Activated naive CD4-positive, alpha-beta T cell treated with Interleukin-2 at 50 U/mL for 16 hours (primary cell): ENCODE results near the gene MRGPRE.
"Not testable (repeated sequence)": the region's sequence is repeated elsewhere in the genome, so short reads cannot be mapped to it uniquely, and the experiment has no call there.

Experiments used
- DNase-seq: peaks from one replicate; pipeline ENCODE4 v3.0.0-alpha.2; 2020

MRGPRE gene, protein sequence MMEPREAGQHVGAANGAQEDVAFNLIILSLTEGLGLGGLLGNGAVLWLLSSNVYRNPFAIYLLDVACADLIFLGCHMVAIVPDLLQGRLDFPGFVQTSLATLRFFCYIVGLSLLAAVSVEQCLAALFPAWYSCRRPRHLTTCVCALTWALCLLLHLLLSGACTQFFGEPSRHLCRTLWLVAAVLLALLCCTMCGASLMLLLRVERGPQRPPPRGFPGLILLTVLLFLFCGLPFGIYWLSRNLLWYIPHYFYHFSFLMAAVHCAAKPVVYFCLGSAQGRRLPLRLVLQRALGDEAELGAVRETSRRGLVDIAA

DNA sequence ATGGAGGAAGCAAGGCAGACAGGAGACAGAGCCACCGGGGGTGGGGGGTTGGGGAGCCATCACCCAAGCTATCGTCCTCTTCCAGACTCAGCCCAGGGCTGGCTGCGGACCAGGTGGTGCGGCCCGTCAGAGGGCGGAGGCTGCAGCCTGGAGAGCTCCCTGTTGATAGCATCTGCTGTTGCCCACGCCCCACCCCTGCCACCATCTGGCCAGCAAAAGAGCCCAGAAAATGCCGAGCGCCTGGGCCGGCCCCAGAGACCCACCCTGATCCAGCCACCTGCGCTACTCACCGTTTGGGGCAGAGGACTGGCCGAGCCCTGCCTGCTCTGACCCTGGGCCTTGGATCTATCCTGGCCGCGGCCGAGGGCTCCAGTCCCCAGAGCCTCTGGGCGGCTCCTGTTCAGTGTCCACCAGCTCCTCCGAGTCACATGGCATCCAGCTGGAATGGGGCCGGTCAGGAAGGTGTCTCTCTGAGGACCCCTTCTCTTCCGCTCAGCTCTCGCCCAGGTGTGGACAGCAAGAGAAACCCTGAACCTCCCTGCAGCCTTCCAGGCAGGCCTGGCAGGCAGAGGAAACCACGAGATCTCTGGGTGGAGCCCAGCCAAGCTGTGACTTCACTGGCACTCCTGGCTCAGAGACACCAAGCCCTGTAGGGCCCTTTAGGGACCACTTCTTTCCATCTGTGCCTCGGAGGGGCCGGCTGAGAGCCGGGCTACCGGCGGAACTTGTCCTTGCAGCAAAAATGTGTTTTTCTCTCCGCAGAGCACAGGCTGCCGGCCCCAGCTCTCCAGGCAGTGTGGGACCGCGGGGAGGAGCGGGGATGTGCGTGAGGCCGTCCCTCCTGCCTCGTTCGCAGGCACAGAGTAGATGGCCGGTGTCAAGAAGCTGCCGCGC lies at the start of gene MRGPRE:
Gene MRGPRE, minus strand, starts transcription at position 567 of the 894 bp plus-strand sequence. CDS start 3,618 bp downstream, outside the sequence.
- no peak for DNase-seq

DNA sequence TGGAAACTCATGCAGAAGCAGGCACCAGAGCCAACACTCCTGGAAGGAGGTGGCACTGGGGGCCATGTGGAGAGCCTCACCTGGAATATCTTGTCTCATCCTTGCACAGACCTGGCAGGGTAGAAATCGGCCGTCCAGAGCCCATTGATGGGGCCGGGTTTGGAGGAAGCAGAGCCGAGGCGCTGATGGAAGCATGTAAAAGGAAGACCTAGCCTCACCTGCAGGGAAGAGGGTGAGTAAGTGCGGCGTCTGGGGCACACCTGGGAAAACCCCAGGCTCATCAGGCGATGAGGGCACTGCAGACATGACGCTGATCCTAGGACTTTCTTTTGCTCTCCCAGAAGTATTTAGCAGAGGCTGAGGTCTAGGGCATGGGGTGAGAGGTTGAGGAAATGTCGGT lies 48.9 kb upstream of the MRGPRE start:
- DNase-seq = not testable (repeated sequence)

DNA sequence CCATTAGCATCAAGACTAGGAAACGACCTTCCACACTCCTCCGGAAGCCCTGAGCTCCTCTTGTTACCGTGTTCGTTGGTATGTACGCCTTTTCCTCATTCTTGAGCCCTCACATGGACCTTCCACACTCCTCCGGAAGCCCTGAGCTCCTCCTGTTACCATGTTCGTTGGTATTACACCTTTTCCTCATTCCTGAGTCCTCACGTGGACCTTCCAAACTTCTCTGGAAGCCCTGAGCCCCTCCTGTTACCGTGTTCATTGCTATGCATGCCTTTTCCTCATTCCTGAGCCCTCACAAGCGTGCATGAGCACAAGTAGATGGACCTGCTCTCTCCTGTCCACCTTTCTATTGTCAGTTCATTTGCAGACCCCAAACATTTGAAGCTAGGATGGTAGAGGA lies 48.4 kb upstream of the MRGPRE start:
- DNase-seq = not testable (repeated sequence)

DNA sequence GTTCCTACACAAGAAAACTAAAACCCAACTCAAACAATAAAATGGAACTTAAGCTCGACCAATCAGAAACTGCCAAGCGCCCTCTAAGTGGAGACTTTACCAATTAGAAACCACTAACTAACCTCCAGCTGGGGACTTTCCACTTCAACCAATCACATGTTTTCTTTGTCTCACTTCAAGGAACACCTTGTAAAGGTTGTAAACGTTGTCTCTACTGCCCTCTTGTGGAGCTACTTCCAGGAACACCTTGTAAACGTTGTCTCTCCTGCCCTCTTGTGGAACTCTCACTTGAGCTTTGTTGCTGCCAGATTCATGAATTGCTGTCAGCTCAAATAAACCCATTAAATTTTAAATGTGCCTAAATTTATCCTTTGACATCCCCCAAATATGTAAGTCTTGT lies 46.7 kb upstream of the MRGPRE start:
- not testable (repeated sequence) for DNase-seq

DNA sequence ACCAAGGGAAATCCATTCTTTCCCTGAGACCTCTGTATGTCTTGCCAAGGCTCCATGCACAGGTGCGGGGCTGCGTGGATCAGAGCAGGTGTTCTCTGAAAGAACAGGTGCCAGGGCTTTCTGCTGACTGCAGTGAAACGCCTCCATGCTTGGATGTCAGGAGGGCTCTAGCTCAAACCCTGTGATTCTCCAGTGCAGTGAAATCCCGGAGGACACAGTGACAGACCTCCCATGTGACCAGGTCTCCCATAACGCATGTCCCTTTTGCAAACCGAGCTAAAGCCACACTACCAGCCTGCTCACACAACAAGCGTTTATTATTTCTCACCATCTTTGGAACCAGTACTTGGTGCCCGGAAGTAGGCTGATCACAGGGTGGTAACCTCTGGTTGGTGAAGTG lies 41.4 kb upstream of the MRGPRE start:
- not testable (repeated sequence) for DNase-seq

DNA sequence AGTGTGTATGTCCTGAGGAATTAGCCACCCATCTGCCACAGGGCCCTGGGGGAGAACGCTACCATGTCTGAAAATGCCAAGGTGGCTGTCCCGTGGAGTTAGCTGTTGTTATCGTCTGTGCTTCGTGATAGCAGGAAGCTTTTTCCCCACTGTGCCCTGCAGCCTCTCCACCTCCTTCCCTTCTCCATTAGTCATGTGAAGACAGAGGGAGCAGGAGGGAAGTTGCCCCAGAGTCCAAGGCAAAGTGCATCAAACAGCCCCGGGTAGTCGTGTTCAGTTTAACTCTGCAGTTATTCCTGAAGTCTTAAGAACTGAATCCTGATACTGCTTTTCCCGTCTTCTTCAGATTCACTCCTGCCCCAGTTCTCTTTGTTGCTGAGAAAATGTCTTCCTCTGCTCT lies 30.3 kb upstream of the MRGPRE start:
- DNase-seq = not testable (repeated sequence)

DNA sequence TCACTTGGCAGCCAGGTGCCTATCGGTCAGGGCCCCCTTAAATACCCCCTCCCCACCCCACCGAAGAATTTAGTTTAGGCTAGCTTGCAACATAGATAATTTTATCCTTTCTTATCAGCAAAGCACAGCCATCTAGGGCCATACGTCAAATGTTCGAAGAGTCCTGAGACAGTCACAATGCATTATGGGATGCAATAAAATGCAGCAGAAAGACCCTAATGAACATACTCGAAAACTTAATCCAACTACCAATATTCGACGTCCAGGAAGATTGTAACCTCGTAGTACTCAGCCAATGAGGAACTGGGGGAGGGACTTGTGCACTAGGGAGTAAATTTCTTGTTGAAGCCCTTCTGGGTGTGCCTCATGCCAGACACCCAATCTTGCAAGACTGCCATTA lies 29.6 kb upstream of the MRGPRE start:
- DNase-seq = not testable (repeated sequence)

DNA sequence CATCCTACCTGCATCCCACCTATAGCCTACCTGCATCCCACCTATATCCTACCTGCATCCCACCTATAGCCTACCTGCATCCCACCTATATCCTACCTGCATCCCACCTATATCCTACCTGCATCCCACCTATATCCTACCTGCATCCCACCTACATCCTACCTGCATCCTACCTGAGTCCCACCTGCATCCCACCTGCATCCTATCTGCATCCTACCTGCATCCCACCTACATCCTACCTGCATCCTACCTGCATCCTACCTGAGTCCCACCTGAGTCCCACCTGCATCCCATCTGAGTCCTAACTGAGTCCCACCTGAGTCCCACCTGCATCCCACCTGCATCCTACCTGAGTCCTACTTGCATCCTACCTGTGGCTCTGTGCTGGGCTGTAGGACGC lies 25.3 kb upstream of the MRGPRE start:
- not testable (repeated sequence) for DNase-seq

DNA sequence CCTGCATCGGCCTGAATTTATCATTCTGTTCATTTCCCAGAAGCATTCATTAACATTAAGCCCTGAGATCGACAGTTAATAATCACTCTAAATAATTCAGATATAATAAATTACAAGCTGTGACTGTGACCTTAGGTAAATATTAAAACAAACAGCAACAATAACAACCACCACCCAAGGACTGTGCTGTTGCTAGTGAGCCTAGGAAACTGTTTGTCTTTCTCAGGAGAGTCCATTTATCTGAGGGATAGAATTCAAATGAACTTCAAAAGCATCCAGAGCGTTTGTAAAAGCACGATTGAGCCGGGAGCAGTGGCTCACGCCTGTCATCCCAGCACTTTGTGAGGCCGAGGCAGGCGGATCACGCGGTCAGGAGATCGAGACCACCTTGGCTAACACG lies 23.0 kb upstream of the MRGPRE start:
- not testable (repeated sequence) for DNase-seq

DNA sequence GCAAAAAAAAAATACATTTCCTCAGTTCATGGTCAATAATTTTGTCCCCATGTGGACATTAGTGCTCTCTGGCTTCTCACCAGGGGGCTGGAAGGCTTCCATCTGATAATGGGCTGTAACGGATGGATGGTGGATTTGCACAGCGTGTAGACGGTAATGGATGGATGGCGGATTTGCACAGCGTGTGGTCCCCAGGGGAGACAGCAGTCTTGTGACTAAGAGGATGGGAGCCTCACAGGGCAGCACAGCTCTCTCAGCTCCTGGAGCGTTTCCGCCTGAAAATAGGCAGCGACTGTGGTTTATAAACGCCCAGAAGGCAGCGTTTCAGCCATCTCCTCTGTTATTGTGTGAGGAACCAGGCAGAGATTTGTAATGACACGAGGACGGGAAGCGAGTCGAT lies 22.6 kb upstream of the MRGPRE start:
- DNase-seq = not testable (repeated sequence)

DNA sequence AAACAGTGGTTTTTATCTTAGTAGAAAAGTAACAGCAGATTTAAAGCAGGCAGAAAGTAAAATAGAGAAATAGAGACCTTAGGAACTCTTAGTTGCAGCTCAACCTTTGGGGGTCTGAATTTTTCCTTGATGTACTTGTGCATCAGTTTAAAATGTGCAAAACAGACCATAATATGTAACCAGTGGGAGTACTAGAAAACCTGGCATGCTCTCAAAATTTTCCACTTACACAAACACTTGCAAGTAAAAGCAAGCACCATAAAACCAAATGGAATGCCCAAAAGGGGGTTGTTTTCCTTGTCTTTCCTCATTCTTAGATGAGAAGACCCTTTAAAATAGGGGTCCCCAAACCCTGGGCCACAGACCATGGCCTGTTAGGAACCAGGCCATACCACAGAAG lies 12.9 kb upstream of the MRGPRE start:
- DNase-seq = no peak

DNA sequence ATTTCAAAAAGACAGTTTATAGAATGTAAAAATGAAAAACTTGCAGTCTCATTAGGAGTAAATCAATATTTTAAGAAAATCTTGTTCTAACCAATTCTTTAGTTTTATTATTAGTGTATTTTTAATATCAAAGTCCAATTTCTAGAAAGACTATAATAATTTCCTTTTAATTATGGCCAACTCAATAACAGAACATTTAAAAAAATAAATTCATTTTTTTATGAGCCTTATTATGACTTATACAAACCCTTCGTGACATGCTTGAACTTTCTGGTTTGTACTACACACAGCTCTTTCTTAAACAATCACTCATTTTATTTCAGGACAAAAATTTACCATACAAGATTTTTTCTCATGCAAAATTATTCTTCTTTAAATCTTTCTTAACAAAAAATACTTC lies 11.7 kb upstream of the MRGPRE start:
- no peak for DNase-seq

DNA sequence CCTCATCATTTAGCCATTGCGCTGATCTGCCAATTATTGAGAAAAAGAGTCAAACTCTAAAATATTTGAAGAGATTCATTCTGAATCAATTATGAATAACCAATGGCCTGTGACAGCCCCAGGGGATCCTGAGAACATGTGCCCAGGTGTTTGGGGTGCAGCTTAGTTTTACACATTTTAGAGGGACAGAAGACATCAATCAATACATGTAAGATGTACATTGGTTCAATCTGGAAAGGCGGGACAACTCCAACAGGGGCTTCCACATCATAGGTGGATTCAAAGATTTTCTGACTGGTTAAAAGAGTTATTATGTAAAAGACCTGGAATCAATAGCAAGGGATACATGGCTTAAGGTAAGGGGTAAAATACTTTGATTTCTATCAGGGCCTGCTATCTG lies 4.9 kb upstream of the MRGPRE start:
- DNase-seq = no peak

DNA sequence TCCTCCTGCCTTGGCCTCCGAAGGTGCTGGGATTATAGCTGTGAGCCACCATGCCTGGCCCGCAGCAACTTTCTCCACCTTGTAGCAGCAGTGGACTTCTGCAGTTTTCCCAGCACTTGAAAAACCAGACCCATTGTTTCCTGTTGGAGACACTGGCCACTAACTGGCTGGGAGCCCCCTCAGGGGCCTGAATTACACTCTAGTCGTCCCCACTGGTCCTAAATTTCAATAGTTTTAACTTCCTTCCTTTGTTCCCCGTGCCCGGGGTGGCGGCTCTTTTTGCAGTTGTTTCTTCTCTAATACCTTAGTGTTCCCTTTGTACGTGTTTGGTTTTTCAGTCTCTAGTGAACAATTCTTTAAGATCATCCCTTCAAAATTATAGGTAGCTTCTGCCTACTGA lies 2.6 kb upstream of the MRGPRE start:
- DNase-seq = no peak

DNA sequence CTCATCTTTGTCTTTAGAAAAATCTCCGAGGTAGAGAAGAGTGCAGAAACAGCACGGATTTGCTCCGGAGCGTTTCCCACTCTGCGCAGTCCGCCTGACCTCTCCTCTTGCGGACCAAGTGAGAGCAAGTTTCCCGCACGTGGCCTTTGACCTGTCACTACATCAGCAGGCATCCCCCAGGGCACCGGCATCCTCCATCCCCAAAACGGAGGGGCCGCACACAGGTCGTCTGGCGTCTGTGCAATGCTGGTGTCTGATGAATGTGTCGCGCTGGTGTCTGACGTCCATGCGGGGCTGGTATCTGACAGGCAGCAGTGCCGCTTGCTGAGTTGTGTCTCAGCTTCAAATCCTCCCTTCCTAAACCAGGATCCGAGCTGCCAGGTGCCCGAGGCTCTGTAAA lies 739 bp upstream of the MRGPRE start:
- no peak for DNase-seq

DNA sequence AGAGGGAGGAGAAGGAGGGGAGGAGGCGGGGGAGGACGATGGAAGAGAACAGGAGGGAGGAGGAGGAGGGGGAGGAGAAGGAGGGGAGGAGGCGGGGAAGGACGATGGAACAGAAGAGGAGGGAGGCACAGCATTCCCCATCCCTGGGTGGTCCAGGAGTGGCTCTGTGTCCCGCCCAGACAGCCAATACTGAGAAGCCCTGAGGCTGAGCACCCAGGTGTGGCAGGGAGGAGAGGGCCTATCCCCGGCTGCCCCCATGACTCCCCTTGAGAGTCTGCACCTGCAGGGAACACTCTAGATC lies 717 bp downstream of the MRGPRE start:
- no peak for DNase-seq

DNA sequence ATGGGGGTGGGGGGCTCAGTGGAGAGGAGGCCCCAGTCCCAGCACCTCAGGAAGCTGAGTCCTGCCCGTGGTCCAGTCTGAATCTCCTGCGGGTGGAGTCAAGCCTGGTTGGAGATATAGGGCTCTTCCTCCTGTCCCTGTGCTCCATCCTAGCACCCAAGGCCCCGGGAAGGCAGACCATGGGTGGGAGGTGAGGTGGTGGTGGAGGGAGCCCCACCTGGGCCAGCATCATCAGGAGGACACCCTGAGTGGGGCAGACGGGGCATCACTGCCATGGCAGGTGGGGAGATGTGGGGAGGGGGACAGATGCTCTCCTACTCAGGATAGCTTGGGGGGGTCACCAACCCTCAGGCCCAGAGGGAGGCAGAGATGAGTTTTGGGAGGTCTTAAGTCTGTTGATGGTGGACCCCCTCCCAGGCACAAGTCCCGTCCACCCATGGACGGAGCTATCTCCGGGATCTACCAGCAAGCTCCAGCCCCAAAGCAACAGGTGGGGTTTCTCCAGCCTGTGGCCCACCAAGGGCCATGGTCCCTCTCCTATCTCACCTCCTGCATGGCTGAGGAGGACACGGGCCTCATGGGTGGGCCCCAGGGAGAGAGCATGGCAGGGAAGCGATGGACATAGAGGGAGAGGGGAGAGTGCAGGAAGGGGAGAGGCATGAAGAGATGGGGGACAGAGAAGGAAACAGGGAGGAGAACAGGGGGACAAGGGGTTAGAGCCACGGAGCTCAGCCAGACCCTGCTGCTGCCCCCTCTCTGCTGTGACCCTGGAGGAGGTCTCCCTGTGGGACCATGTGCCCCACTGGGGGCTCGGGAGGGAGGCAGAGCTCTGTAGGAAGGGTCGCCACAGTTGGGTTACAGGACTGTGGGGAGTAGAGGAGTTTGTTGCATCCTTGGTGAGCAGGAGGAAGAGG lies 1.3 kb downstream of the MRGPRE start:
- DNase-seq = no peak

DNA sequence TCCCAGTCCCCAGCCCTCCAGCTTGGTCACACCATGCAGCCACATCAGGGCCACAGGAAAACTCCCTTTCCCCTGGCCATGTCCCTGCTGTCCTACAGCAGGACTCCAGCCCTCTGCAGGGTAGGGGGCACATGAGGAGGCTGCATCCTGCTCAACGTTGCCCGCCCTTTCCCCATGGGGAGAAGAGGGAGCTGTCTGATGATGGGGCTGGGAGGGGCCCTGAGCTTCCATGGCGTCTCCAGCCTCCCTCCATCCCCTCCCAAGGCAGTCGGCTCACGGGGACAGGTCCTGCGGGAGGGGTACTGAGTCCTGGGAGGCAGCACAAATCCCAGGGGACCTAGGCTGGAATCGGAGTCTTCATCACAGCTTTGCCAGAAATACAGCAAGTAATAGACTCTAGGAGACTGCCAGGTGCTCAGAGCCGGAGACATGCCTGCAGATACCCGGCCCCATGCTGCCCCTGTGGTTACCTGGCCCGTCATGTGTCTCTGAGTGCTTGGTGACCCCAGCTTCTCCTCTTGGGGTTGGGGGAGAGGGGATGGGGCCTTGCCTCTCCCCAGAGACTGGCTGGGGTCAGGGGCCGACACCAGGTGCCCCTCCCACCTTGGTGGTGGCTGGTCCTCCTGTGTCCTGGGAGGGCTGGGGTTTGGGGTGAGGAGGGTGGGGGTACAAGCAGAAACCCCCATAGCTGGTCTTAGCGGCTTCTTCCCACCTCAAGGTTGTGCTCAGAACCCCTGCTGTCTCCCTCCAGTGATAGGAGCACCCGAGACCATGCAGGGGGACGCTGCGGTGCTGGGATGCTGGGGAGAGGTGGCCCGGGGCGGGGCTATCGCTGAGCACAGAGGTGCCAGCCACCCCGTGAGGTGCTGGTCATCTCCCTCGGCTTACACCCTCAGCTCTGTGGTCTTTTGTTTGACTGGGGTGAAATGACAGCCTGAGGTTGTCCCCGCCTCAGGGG lies 2.3 kb downstream of the MRGPRE start:
- DNase-seq = no peak

DNA sequence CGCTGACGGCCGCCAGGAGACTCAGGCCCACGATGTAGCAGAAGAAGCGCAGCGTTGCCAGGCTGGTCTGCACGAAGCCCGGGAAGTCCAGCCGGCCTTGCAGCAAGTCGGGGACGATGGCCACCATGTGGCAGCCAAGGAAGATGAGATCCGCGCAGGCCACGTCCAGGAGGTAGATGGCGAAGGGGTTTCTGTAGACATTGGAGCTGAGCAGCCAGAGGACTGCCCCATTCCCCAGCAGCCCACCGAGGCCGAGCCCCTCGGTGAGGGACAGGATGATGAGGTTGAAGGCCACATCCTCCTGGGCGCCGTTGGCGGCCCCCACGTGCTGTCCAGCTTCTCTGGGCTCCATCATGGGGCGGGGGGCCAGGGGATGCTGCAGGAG lies 3.8 kb downstream of the MRGPRE start:
- DNase-seq = no peak

DNA sequence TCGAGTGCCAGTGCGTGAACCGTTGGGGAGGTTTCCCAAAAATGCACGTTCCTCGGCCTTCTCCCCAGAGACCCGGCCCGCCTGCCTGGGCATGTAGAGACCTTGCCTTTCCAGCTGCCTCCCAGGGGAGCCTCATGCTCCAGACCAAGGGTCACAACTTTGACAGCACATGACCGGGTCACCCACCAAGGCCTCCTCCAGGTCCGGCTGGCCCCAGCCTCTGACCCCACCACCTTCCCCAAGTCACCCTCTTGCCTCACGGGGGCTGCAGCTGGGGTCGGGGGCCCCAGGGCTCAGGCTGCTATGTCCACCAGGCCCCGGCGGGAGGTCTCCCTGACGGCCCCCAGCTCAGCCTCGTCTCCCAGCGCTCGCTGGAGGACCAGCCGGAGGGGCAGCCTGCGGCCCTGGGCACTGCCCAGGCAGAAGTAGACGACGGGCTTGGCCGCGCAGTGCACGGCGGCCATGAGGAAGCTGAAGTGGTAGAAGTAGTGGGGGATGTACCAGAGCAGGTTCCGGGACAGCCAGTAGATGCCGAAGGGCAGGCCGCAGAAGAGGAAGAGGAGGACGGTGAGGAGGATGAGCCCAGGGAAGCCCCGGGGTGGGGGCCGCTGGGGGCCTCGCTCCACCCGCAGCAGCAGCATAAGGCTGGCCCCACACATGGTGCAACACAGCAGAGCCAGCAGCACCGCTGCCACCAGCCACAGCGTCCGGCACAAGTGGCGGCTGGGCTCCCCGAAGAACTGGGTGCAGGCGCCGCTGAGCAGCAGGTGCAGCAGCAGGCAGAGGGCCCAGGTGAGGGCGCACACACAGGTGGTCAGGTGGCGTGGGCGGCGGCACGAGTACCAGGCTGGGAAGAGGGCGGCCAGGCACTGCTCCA lies 4.4 kb downstream of the MRGPRE start:
- no peak for DNase-seq
